Aorta (tissue), 5 donors: Measurements from ENCODE around the gene MSI1. TPM values are rescaled to one million over a fixed set of nuclear protein-coding genes. Genes with fewer than 3 reads are reported as not detected.
A peak's percentile ranks its signal among the peaks of the same experiment; 100 is the strongest.

ENCODE experiments used
- ATAC-seq: fragments of 200-7000 bp; cut with Tn5 transposase; one replicate; pipeline ENCODE4 v1.9.1; 2022; ENCODE audit warnings: moderate library complexity; ENCODE audit not compliant: low FRiP score
- DNase-seq, 2 donors: peaks; one replicate each; pipeline ENCODE4 v3.0.0-alpha.2; 2020
- H3K27ac ChIP-seq, 2 donors: one replicate each; pipeline ENCODE4 v1.5.1; 2013; ENCODE audit warnings: low read length in 2 of 2, mild to moderate bottlenecking in 2 of 2, moderate library complexity in 2 of 2, control low read depth in 1 of 2, inconsistent platforms in 1 of 2, low read depth in 1 of 2
- H3K27me3 ChIP-seq, 2 donors: one replicate each; pipeline ENCODE4 v1.6.1; 2013; ENCODE audit warnings: control low read depth in 1 of 2, low read length in 1 of 2, mild to moderate bottlenecking in 1 of 2, moderate library complexity in 1 of 2; ENCODE audit not compliant: insufficient read depth in 2 of 2, control insufficient read depth in 1 of 2
- H3K36me3 ChIP-seq, 2 donors: one replicate each; pipeline ENCODE4 v1.6.1; 2013; ENCODE audit warnings: control low read depth in 1 of 2, low read length in 1 of 2, mild to moderate bottlenecking in 1 of 2; ENCODE audit not compliant: insufficient read depth in 2 of 2, control insufficient read depth in 1 of 2
- H3K4me1 ChIP-seq, 2 donors: one replicate each; pipeline ENCODE4 v1.6.1; 2013; ENCODE audit warnings: low read length in 2 of 2, control low read depth in 1 of 2, mild to moderate bottlenecking in 1 of 2, moderate library complexity in 1 of 2; ENCODE audit not compliant: insufficient read depth in 2 of 2, control insufficient read depth in 1 of 2
- H3K4me3 ChIP-seq, 2 donors: one replicate each; pipeline ENCODE4 v1.5.1; 2013; ENCODE audit warnings: low read length in 2 of 2, control low read depth in 1 of 2, mild to moderate bottlenecking in 1 of 2
- H3K9me3 ChIP-seq: one replicate; pipeline ENCODE4 v1.6.1; 2013; ENCODE audit warnings: mild to moderate bottlenecking, low read length; ENCODE audit not compliant: control insufficient read depth
- WGBS, 2 donors: extraction: QIAGEN DNeasy Blood & Tissue Kit; methylation state at CpG; one replicate each; pipeline ENCODE4 v1.1.7; 2013; 5-methylcytosine and 5-hydroxymethylcytosine counted together
- intact Hi-C, 2 donors: fragments of 100-400 bp; cut with DNase I; formaldehyde crosslinking; loops; one replicate each; pipeline versions ENCODE4 v1.14.2 to v1.15.0; 2022
- polyA plus RNA-seq, 2 donors: library from polyadenylated mRNA; stranded (reverse); fragments of 200-250 nt; gene quantifications; one replicate each; pipeline ENCODE4 v1.2.3, GENCODE V29; 2013
- total RNA-seq, 2 donors: library from RNA; stranded (reverse); fragmentation: NEBNext Ultra II Directional; extraction: Animal tissue kit (Norgen Biotek cat#: 25700); gene quantifications; one replicate each; pipeline ENCODE4 v1.2.1, GENCODE V29; 2021
- donor health status: healthy with polysubstance abuse.
- donor health status: Bipolar disorder and iron deficiency.
- donor health status: DM: no; HTN: no; CAD: no.
- donor health status: DM: no; HTN: no; CAD: no.
- donor health status: DM: yes; HTN: yes; CAD: no.

Gene MSI1
- total and polyA plus RNA-seq, 4 donors = 0.32 to 1.3 (median 0.75) TPM; not detected in 1

- Histone ChIP-seq H3K9me3 (no peaks in the 10 kb centered on the region), H3K36me3 (no peaks in the 10 kb centered on the region), H3K4me1 (no peaks in the 10 kb centered on the region), H3K27me3 (no peaks in the 10 kb centered on the region), H3K27ac (no peak overlapping the region), H3K4me3 (no peak overlapping the region)
- 53 to 60% methylated on average over 9 of the region's 9 CpGs for WGBS, 2 donors
- no peak for ATAC-seq
- intact Hi-C loops = loop anchor here (5.0 to 10.0 kb wide), 2 partner anchors 107 to 110 kb away; partner anchors contain the start of gene COX6A1 (in 1 of the 2)
- DNase-seq = no peak
Observed at GRCh38 chr12:120324841-120325417, 44.0 kb downstream of the MSI1 start.

GRCh38 chr12:120323772-120324171 lies 45.2 kb downstream of the MSI1 start:
- Histone ChIP-seq H3K36me3 (no peaks in the 10 kb centered on the region), H3K9me3 (no peaks in the 10 kb centered on the region), H3K4me3 (no peak overlapping the region), H3K27ac (no peak overlapping the region), H3K27me3 (no peaks in the 10 kb centered on the region), H3K4me1 (no peaks in the 10 kb centered on the region)
- no peak for DNase-seq
- ATAC-seq = no peak
- intact Hi-C loops = loop anchor here in 1 of 2 donors (10.0 kb wide), 1 partner anchor 111 kb away; the partner anchor contains the start of gene COX6A1
- 89% methylated on average over 2 of the region's 2 CpGs for WGBS, 2 donors

GRCh38 chr12:120321382-120322202 lies 47.4 kb downstream of the MSI1 start:
- H3K4me3 ChIP-seq = no peak overlapping the region
- H3K36me3 ChIP-seq = no peaks in the 10 kb centered on the region
- H3K27ac ChIP-seq = no peak overlapping the region
- intact Hi-C loops = loop anchor here in 1 of 2 donors (10.0 kb wide), 1 partner anchor 113 kb away; the partner anchor contains the start of gene COX6A1
- ATAC-seq = no peak
- H3K27me3 ChIP-seq = no peaks in the 10 kb centered on the region
- WGBS, 2 donors = 67 to 68% methylated on average over 13 of the region's 13 CpGs
- peak in 1 of 2 donors; percentile 21 for DNase-seq
- no peaks in the 10 kb centered on the region for H3K4me1 ChIP-seq
- H3K9me3 ChIP-seq = no peaks in the 10 kb centered on the region

- WGBS, 2 donors = 1% methylated on average over 42 of the region's 42 CpGs
- Histone ChIP-seq H3K4me1 (no peaks in the 10 kb centered on the region), H3K9me3 (no peaks in the 10 kb centered on the region), H3K27me3 (no peaks in the 10 kb centered on the region), H3K27ac (peak overlapping the region in 1 of 2 donors; percentile 1), H3K4me3 (peak overlapping the region; percentile 4 to 71), H3K36me3 (no peaks in the 10 kb centered on the region)
- intact Hi-C loops = loop anchor here in 1 of 2 donors (5.0 kb wide), 1 partner anchor 120 kb away; the partner anchor contains the start of gene COX6A1
- ATAC-seq = peak; percentile 100
- DNase-seq = peak; percentile 99 to 100
Observed at GRCh38 chr12:120317224-120318105, 51.5 kb downstream of the MSI1 start.

GRCh38 chr12:120316798-120317223 lies 52.2 kb downstream of the MSI1 start:
- 42 to 44% methylated on average over 9 of the region's 9 CpGs for WGBS, 2 donors
- DNase-seq = peak in 1 of 2 donors; percentile 32
- peak; percentile 1 for ATAC-seq
- Histone ChIP-seq H3K4me3 (peak overlapping the region; percentile 4 to 71), H3K9me3 (no peaks in the 10 kb centered on the region), H3K27me3 (no peaks in the 10 kb centered on the region), H3K4me1 (no peaks in the 10 kb centered on the region), H3K27ac (no peak overlapping the region), H3K36me3 (no peaks in the 10 kb centered on the region)
- intact Hi-C loops = loop anchor here in 1 of 2 donors (5.0 kb wide), 1 partner anchor 120 kb away; the partner anchor contains the start of gene COX6A1

GRCh38 chr12:120314220-120314619 lies 54.7 kb downstream of the MSI1 start:
- Histone ChIP-seq H3K9me3 (no peaks in the 10 kb centered on the region), H3K27ac (no peak overlapping the region), H3K36me3 (no peaks in the 10 kb centered on the region), H3K27me3 (no peaks in the 10 kb centered on the region), H3K4me1 (no peaks in the 10 kb centered on the region), H3K4me3 (no peak overlapping the region)
- DNase-seq = peak in 1 of 2 donors; percentile 9
- 51 to 60% methylated on average over 5 of the region's 5 CpGs for WGBS, 2 donors
- intact Hi-C loops = no loop called here
- ATAC-seq = no peak

- peak within 1 kb of the TSS in 1 of 2 donors; percentile 43 for H3K27ac ChIP-seq
- H3K36me3 ChIP-seq = no peaks in the 10 kb centered on the region
- no peaks in the 10 kb centered on the region for H3K27me3 ChIP-seq
- no peaks in the 10 kb centered on the region for H3K4me1 ChIP-seq
- WGBS, 2 donors = 3 to 5% methylated on average over 31 of the region's 31 CpGs
- DNase-seq = peak; percentile 91 to 93
- ATAC-seq = peak; percentile 96
- H3K4me3 ChIP-seq = peak within 1 kb of the TSS; percentile 32 to 55
- intact Hi-C loops = no loop called here
- H3K9me3 ChIP-seq = no peaks in the 10 kb centered on the region
Observed at GRCh38 chr12:120301962-120302815, 66.8 kb downstream of the MSI1 start, which contains the start of gene SIRT4. Gene SIRT4, plus strand, starts transcription at chr12:120302321. Its CDS starts 1,241 bp downstream, at chr12:120303562.
